ENCODE data around the gene RHAG.

Gene RHAG

GRCh38 chr6:49565261-49565660 is 71.4 kb downstream of the RHAG start:
- no peak for DNase-seq (ENCODE audit: low read depth in 1 of 2, low spot score in 1 of 2)

- DNase-seq (ENCODE audit: low read depth in 1 of 2, low spot score in 1 of 2): no peak
These were observed 72.1 kb downstream of the RHAG start for GRCh38 chr6:49564552-49564951.

GRCh38 chr6:49563006-49563886 is 73.4 kb downstream of the RHAG start:
- no peak for DNase-seq (ENCODE audit: low read depth in 1 of 2, low spot score in 1 of 2)

GRCh38 chr6:49558238-49558637 is 78.4 kb downstream of the RHAG start:
- no peak for DNase-seq (ENCODE audit: low read depth in 1 of 2, low spot score in 1 of 2)

GRCh38 chr6:49557177-49557576 is 79.5 kb downstream of the RHAG start:
- DNase-seq (ENCODE audit: low read depth in 1 of 2, low spot score in 1 of 2): no peak

- no peak for DNase-seq (ENCODE audit: low read depth in 1 of 2, low spot score in 1 of 2)
These were observed 80.2 kb downstream of the RHAG start for GRCh38 chr6:49556429-49556837.

- DNase-seq (ENCODE audit: low read depth in 1 of 2, low spot score in 1 of 2): no peak
These were observed 80.7 kb downstream of the RHAG start for GRCh38 chr6:49555951-49556350.
